Heart left ventricle (tissue), 16 donors: ENCODE data around the gene CPE. TPM values are rescaled to one million over a fixed set of nuclear protein-coding genes. Genes with fewer than 3 reads are reported as not detected.

Experiments
- ATAC-seq, 4 donors: fragments of 200-7000 bp; cut with Tn5 transposase; one replicate each; pipeline ENCODE4 v1.9.1; 2020 to 2022; ENCODE audit warnings: moderate library complexity in 4 of 4, mild to moderate bottlenecking in 3 of 4, moderate number of reproducible peaks in 1 of 4
- DNase-seq, 5 donors: peaks; one replicate each; pipeline ENCODE4 v3.0.0-alpha.2; 2020
- H3K27ac ChIP-seq, 12 donors: fragments of 200-600 bp; sonication (generic) in 4 of 12; one replicate each; pipeline versions ENCODE4 v1.5.0 to v1.8.0; 2016 to 2022; ENCODE audit warnings: mild to moderate bottlenecking in 2 of 12
- H3K27me3 ChIP-seq, 9 donors: fragments of 200-600 bp; sonication (generic) in 2 of 9; one replicate each; pipeline versions ENCODE4 v1.5.1 to v1.8.0; 2016 to 2022; ENCODE audit warnings: mild to moderate bottlenecking in 3 of 9
- H3K36me3 ChIP-seq, 9 donors: fragments of 200-600 bp; sonication (generic) in 2 of 9; one replicate each; pipeline versions ENCODE4 v1.5.0 to v1.8.0; 2018 to 2022; ENCODE audit warnings: mild to moderate bottlenecking in 2 of 9
- H3K4me1 ChIP-seq, 12 donors: fragments of 200-600 bp; sonication (generic) in 4 of 12; one replicate each; pipeline versions ENCODE4 v1.5.0 to v1.8.0; 2016 to 2022; ENCODE audit warnings: mild to moderate bottlenecking in 3 of 12
- H3K4me3 ChIP-seq, 12 donors: fragments of 200-600 bp; sonication (generic) in 4 of 12; one replicate each; pipeline versions ENCODE4 v1.5.0 to v1.8.0; 2017 to 2022; ENCODE audit warnings: mild to moderate bottlenecking in 9 of 12, moderate library complexity in 4 of 12
- H3K9me3 ChIP-seq, 12 donors: fragments of 200-600 bp; sonication (generic) in 4 of 12; one replicate each; pipeline versions ENCODE4 v1.5.0 to v1.8.0; 2016 to 2022; ENCODE audit warnings: mild to moderate bottlenecking in 1 of 12
- POLR2A ChIP-seq, 2 donors: fragments of 450-650 bp; IDR thresholded peaks; one replicate each; pipeline ENCODE4 v1.6.1; 2017; ENCODE audit warnings: antibody characterized with exemption in 2 of 2, mild to moderate bottlenecking in 2 of 2, moderate library complexity in 2 of 2
- WGBS, 4 donors: extraction: QIAGEN DNeasy Blood & Tissue Kit in 2 of 4; methylation state at CpG; one replicate each; pipeline versions ENCODE4 v1.1.5 to v1.1.7; 2013 to 2018; 5-methylcytosine and 5-hydroxymethylcytosine counted together
- intact Hi-C, 10 donors: fragments of 100-400 bp; cut with DNase I; formaldehyde crosslinking; loops; one replicate each; pipeline versions ENCODE4 v1.11.1 to v1.14.2; 2022
- polyA plus RNA-seq, 2 donors: library from polyadenylated mRNA; stranded (reverse); fragments of 200-250 nt; gene quantifications; one replicate each; pipeline ENCODE4 v1.2.3, GENCODE V29; 2013
- total RNA-seq, 9 donors: library from RNA; depleted of rRNA in 2 of 9; stranded (reverse); fragments of >200 nt in 2 of 9; fragmentation: NEBNext Ultra II Directional in 3 of 9; extraction: Animal tissue kit (Norgen Biotek cat#: 25700) in 3 of 9; gene quantifications; one replicate each; pipeline versions ENCODE4 v1.1.0 to v1.2.4, GENCODE V29; 2016 to 2023
- TF ChIP-seq, protein P1 (sequence below), 12 donors: fragments of 200-600 bp; sonication (generic) in 4 of 12; IDR thresholded peaks; one replicate each; pipeline versions ENCODE4 v1.5.0 to v1.8.0; 2018 to 2022; ENCODE audit warnings: antibody characterized with exemption in 12 of 12, mild to moderate bottlenecking in 5 of 12
- donor health status: ischemic (EF 13 %, LVEDD 7.1; RV severe dilation, severe dysfunction).
- donor health status: healthy with polysubstance abuse.
- donor health status: DM: no; HTN: yes; CAD: no.
- donor health status: DM: no; HTN: no; CAD: no.
- donor health status: ischemic (EF 25% LVEDD 6.9; RV normal size, moderate dysfunction).
- donor health status: ischemic (EF 25% LVEDD 5.7; RV mildly dilated, moderate dysfunction).
- donor health status: healthy.
- donor health status: DM: yes; HTN: yes; CAD: no.
- donor health status: ischemic (EF 35%, LVEDD 5.7; RV mildly dilated, moderate dysfunction).
- donor health status: nonischemic (EF 11% LVEDD 7.7; RV severe dilation, severe dysfunction).
- donor health status: DM: yes; HTN: yes; CAD: no.
- donor health status: PGD.
- donor health status: ischemic (EF 29% LVEDD 5.4; RV normal size, mild dysfunction).
- donor health status: nonischemic (EF 23%, LVEDD 6.1; RV moderate dilation, normal function).

CPE gene
- total and polyA plus RNA-seq, 11 donors = 13.3 to 115 (median 28.4) TPM

DNA sequence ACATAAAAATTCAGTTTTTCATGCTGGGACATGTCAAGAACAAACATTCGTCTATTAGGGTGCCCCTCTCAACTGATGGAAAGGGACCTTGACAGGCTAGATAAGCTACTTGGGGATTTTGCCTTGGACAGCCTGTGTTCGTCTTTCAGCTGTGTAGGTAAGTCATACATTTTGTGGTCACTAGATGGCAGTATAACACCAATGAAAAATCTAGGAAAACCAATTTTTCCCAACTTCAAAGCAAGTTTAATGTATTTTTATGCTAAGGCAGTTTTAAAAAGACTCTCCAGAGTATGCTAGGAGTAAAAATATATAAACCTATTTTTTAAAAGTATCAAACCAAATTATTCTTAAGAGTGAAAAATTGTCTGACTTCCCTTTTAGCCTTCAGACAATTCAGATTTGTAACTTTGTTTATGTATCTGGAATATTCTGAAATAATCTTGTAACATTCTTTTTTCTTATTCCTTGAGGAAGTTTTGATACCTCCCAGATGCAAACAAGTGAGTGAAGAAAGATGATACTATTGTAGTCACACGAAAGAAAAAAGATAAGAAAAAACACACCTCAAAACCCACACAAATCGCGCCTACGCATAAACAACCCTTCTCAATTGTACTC lies 158.3 kb downstream of the CPE start:
- Histone ChIP-seq H3K27me3 (peaks cover 0 to 5% (median 0%) of the 10 kb centered on the region in 9 donors), H3K27ac (no peak overlapping the region), H3K4me3 (no peak overlapping the region), H3K36me3 (no peaks in the 10 kb centered on the region), H3K9me3 (no peaks in the 10 kb centered on the region), H3K4me1 (no peaks in the 10 kb centered on the region)
- 59 to 62% (median 62%) methylated on average over 6 of the region's 6 CpGs for WGBS, 4 donors
- ATAC-seq (peak in 3 of 4 donors; percentile 48 to 61 (median 54)), DNase-seq (no peak)
- intact Hi-C loops = loop anchor here in 9 of 10 donors (1.0 to 10.0 kb wide), 9 partner anchors 44 to 718 kb away; no protein-coding TSS in a partner anchor
- no peak for TF ChIP-seq POLR2A (IDR thresholded peaks at IDR 0.05)
- TF ChIP-seq, protein P1, sequence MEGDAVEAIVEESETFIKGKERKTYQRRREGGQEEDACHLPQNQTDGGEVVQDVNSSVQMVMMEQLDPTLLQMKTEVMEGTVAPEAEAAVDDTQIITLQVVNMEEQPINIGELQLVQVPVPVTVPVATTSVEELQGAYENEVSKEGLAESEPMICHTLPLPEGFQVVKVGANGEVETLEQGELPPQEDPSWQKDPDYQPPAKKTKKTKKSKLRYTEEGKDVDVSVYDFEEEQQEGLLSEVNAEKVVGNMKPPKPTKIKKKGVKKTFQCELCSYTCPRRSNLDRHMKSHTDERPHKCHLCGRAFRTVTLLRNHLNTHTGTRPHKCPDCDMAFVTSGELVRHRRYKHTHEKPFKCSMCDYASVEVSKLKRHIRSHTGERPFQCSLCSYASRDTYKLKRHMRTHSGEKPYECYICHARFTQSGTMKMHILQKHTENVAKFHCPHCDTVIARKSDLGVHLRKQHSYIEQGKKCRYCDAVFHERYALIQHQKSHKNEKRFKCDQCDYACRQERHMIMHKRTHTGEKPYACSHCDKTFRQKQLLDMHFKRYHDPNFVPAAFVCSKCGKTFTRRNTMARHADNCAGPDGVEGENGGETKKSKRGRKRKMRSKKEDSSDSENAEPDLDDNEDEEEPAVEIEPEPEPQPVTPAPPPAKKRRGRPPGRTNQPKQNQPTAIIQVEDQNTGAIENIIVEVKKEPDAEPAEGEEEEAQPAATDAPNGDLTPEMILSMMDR (IDR thresholded peaks at IDR 0.05) = peak; percentile 61 to 86 (median 78)

DNA sequence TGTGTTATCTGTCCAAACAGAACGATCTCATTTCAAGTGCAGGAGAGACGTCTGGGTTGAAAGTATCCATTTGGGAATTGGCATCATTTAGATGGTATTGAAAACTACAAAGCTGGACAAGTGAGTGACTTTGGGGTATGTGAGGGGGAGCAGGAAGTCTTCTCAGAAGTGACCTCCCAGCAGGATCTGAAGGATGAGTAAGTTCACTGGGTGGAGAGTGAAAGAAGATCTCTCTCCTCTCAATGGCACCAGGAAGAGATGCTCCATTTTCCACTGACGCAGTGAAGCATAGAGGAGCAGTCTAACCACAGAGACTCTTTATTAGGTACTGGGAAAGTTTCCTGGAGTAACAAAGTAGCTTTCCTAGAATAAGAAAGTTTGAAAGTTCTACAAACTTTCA lies 161.0 kb downstream of the CPE start:
- TF ChIP-seq, protein P1 (IDR thresholded peaks at IDR 0.05) = no peak
- TF ChIP-seq POLR2A (IDR thresholded peaks at IDR 0.05) = no peak
- DNase-seq (no peak), ATAC-seq (no peak)
- WGBS, 4 donors = 61 to 67% (median 62%) methylated on average over 3 of the region's 3 CpGs
- no peak overlapping the region for H3K27ac ChIP-seq
- H3K36me3 ChIP-seq = no peaks in the 10 kb centered on the region
- no peaks in the 10 kb centered on the region for H3K9me3 ChIP-seq
- intact Hi-C loops = loop anchor here in 7 of 10 donors (5.0 to 10.0 kb wide), 8 partner anchors 48 to 715 kb away; partner anchors contain the start of gene TLL1 (in 1 of the 7)
- H3K4me1 ChIP-seq = no peaks in the 10 kb centered on the region
- H3K4me3 ChIP-seq = no peak overlapping the region
- peaks cover 0 to 3% (median 0%) of the 10 kb centered on the region in 9 donors for H3K27me3 ChIP-seq

DNA sequence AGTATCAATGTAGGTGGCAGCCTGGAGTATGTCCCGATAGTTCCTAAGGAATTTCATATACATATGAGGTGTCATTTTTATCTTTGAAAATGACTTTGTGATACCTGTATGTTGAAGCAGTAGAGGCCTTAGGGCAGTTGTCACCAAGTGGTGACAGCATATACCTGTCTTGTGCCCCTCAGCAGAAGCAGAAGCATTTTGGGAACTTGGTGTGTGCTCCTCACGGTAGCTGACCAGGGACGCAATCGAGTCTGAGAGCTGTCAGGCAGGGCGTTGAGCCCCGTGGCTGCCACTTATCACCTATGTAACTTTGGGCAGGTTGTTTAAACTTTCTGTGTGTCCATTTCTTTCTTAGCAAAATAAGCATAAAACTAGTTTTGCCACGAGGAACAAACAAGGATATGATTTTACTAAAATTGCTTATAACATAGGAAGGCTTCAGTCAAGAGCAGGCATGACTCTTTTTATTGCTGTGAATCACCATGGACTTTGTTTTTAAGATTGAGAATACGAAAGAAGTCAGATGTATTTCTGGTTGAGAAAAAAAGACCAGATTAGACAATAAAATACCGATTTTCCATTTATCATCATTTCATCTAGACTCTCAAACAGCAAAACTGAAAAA lies 161.5 kb downstream of the CPE start:
- H3K4me3 ChIP-seq = no peak overlapping the region
- H3K4me1 ChIP-seq = no peaks in the 10 kb centered on the region
- DNase-seq = no peak
- WGBS, 4 donors = 90 to 94% (median 92%) methylated on average over 9 of the region's 9 CpGs
- H3K27ac ChIP-seq = no peak overlapping the region
- H3K27me3 ChIP-seq = no peaks in the 10 kb centered on the region
- H3K36me3 ChIP-seq = no peaks in the 10 kb centered on the region
- no peak for ATAC-seq
- H3K9me3 ChIP-seq = no peaks in the 10 kb centered on the region
- TF ChIP-seq, protein P1 (IDR thresholded peaks at IDR 0.05) = no peak
- intact Hi-C loops = loop anchor here in 4 of 10 donors (10.0 kb wide), 3 partner anchors 154 to 334 kb away; partner anchors contain the start of gene TLL1 (in 1 of the 4)

DNA sequence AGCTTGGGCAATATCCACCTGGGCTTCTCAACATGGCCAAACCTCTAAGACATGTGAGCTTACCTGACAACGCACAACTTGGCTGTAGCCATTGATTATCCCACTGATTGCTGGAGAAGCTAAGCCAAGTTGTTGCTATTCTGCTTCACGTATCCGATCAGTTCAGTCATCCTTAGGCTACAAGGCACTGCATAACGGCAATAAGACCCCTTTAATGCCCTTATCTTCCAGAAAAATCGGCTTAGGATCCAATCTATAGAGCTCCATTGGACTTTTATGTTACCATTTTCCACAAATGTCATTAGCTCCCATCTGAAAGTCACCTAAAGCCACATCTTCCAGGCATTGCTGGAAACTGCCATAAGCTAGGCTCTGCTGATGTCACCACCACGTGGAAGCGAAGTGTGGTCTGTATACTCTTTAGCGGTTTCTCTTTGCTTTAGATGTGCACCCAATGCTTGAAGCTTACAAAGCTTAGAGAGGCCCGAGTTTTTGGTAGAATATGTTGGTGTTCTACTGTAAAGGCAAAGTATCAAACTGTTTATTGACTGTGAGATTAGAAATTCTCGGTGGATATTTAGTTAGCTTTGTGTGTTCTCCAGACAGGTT lies 163.1 kb downstream of the CPE start:
- no peak for DNase-seq
- Histone ChIP-seq H3K36me3 (no peaks in the 10 kb centered on the region), H3K27me3 (no peaks in the 10 kb centered on the region), H3K9me3 (no peaks in the 10 kb centered on the region), H3K4me3 (no peak overlapping the region), H3K4me1 (no peaks in the 10 kb centered on the region), H3K27ac (no peak overlapping the region)
- TF ChIP-seq POLR2A (IDR thresholded peaks at IDR 0.05) = no peak
- TF ChIP-seq, protein P1 (IDR thresholded peaks at IDR 0.05) = no peak
- WGBS, 4 donors = 92 to 97% (median 96%) methylated on average over 10 of the region's 10 CpGs
- intact Hi-C loops = loop anchor here in 4 of 10 donors (10.0 kb wide), 3 partner anchors 153 to 333 kb away; partner anchors contain the start of gene TLL1 (in 1 of the 4)
- ATAC-seq = no peak
